Tibial nerve (tissue), 4 donors: ENCODE measurements around the gene KMT2B. TPM values are rescaled to one million over a fixed set of nuclear protein-coding genes. Genes with fewer than 3 reads are reported as not detected.

Experiments
- DNase-seq, 2 donors: peaks; one replicate each; pipeline ENCODE4 v3.0.0-alpha.2; 2019; ENCODE audit warnings: low spot score in 2 of 2
- H3K27ac ChIP-seq, 4 donors: fragments of 200-600 bp; sonication (generic) in 3 of 4; one replicate each; pipeline ENCODE4 v1.5.1; 2017 to 2019; ENCODE audit warnings: mild to moderate bottlenecking in 1 of 4
- H3K27me3 ChIP-seq, 2 donors: fragments of 200-600 bp; sonication (generic) in 1 of 2; one replicate each; pipeline versions ENCODE4 v1.5.1 to v1.6.0; 2017 to 2019
- H3K36me3 ChIP-seq, 3 donors: fragments of 200-600 bp; sonication (generic); one replicate each; pipeline ENCODE4 v1.5.1; 2018 to 2019
- H3K4me1 ChIP-seq, 4 donors: fragments of 200-600 bp; sonication (generic) in 3 of 4; one replicate each; pipeline ENCODE4 v1.5.1; 2017 to 2019
- H3K4me3 ChIP-seq, 4 donors: fragments of 200-600 bp; sonication (generic) in 3 of 4; one replicate each; pipeline ENCODE4 v1.5.1; 2017 to 2019; ENCODE audit warnings: mild to moderate bottlenecking in 1 of 4, moderate library complexity in 1 of 4
- H3K9me3 ChIP-seq, 4 donors: fragments of 200-600 bp; sonication (generic) in 3 of 4; one replicate each; pipeline ENCODE4 v1.5.1; 2017 to 2019
- EP300 ChIP-seq, 2 donors: sonication (generic); formaldehyde crosslinking; IDR thresholded peaks; one replicate each; pipeline ENCODE4 v1.6.1; 2017; ENCODE audit warnings: antibody characterized with exemption in 2 of 2, mild to moderate bottlenecking in 1 of 2
- POLR2A ChIP-seq, 2 donors: fragments of 450-650 bp; IDR thresholded peaks; one replicate each; pipeline ENCODE4 v1.6.1; 2017; ENCODE audit warnings: antibody characterized with exemption in 2 of 2, mild to moderate bottlenecking in 2 of 2, moderate library complexity in 2 of 2
- WGBS, 2 donors: methylation state at CpG; one replicate each; pipeline ENCODE4 v1.1.5; 2018; 5-methylcytosine and 5-hydroxymethylcytosine counted together
- total RNA-seq, 4 donors: library from RNA; depleted of rRNA; stranded (reverse); fragments of >200 nt; gene quantifications; one replicate each; pipeline ENCODE4 v1.1.0, GENCODE V29; 2016
- TF ChIP-seq, protein P1 (sequence below), 5 experiments: fragments of 200-600 bp in 3 of 5; fragments of 450-650 bp in 2 of 5; sonication (generic) in 3 of 5; IDR thresholded peaks; one replicate each; pipeline ENCODE4 v1.5.1; 2016 to 2019; ENCODE audit warnings: antibody characterized with exemption in 5 of 5, mild to moderate bottlenecking in 3 of 5, moderate library complexity in 2 of 5

Gene KMT2B
- total RNA-seq, 4 donors from 2014 or later, result 12.9 to 38.7 (median 25.5) TPM

DNA sequence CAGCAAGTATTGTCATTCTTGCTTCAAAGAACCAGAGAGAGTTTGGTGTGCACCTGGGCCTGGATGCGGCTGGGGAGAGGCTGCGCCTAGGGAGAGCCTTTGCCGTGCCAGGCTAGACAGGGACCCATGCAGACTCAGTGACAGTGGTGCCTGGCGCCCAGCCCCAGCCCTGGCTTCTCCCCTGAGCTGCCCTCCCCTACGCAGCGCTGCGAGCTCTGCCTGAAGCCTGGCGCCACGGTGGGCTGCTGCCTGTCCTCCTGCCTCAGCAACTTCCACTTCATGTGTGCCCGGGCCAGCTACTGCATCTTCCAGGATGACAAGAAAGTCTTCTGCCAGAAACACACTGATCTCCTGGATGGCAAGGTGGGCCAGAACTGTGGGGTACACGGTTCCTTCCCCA is 12.0 kb downstream of the KMT2B start:
- Histone ChIP-seq H3K27me3 (no peaks in the 10 kb centered on the region), H3K4me1 (no peaks in the 10 kb centered on the region), H3K36me3 (peaks cover 5 to 100% (median 63%) of the 10 kb centered on the region in 3 donors), H3K9me3 (no peaks in the 10 kb centered on the region), H3K4me3 (no peak overlapping the region), H3K27ac (no peak overlapping the region)
- no peak for DNase-seq
- 89 to 90% methylated on average over 11 of the region's 11 CpGs for WGBS, 2 donors
- TF ChIP-seq EP300 (IDR thresholded peaks at IDR 0.05) (no peak), POLR2A (IDR thresholded peaks at IDR 0.05) (no peak)
- TF ChIP-seq, protein P1, sequence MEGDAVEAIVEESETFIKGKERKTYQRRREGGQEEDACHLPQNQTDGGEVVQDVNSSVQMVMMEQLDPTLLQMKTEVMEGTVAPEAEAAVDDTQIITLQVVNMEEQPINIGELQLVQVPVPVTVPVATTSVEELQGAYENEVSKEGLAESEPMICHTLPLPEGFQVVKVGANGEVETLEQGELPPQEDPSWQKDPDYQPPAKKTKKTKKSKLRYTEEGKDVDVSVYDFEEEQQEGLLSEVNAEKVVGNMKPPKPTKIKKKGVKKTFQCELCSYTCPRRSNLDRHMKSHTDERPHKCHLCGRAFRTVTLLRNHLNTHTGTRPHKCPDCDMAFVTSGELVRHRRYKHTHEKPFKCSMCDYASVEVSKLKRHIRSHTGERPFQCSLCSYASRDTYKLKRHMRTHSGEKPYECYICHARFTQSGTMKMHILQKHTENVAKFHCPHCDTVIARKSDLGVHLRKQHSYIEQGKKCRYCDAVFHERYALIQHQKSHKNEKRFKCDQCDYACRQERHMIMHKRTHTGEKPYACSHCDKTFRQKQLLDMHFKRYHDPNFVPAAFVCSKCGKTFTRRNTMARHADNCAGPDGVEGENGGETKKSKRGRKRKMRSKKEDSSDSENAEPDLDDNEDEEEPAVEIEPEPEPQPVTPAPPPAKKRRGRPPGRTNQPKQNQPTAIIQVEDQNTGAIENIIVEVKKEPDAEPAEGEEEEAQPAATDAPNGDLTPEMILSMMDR (IDR thresholded peaks at IDR 0.05), result no peak

DNA sequence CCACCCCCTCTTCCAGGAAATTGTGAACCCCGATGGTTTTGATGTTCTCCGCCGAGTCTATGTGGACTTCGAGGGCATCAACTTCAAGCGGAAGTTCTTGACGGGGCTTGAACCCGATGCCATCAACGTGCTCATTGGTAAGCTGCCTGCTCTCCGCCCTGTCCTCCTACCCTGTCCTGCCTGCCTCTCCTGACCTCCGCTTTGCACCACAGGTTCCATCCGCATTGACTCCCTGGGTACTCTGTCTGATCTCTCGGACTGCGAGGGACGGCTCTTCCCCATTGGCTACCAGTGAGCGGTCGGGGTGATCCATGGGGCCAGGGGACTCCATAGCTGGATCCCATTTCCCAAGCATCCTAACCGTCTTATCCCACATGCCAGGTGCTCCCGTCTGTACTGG is 12.5 kb downstream of the KMT2B start:
- 92 to 93% methylated on average over 18 of the region's 18 CpGs for WGBS, 2 donors
- Histone ChIP-seq H3K36me3 (peaks cover 5 to 100% (median 57%) of the 10 kb centered on the region in 3 donors), H3K27ac (no peak overlapping the region), H3K27me3 (no peaks in the 10 kb centered on the region), H3K4me3 (no peak overlapping the region), H3K9me3 (no peaks in the 10 kb centered on the region), H3K4me1 (no peaks in the 10 kb centered on the region)
- DNase-seq, result no peak
- TF ChIP-seq EP300 (IDR thresholded peaks at IDR 0.05) (no peak), POLR2A (IDR thresholded peaks at IDR 0.05) (no peak)
- TF ChIP-seq, protein P1 (IDR thresholded peaks at IDR 0.05), result no peak

DNA sequence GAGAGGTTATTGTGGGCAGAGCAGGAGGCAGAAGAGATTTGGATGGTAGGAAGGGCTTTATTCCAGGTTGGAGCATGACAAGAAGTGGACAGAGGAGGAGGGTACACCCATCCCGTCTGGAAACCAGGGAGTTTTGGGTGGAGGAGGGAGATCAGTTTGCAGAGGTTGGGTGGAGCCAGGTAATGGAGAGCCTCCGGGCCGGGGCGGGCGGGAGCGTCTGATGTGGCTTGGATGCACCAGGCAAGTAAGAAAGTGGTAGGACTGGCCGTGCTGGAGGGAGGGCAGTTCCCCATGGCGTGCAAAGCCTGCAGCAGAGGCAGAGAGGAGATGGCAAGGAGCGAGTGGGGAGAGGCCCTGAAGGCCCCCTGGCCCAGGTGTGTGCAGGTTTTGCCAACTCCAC is 13.6 kb downstream of the KMT2B start:
- H3K36me3 ChIP-seq, result peaks cover 0 to 100% (median 47%) of the 10 kb centered on the region in 3 donors
- H3K4me3 ChIP-seq, result no peak overlapping the region
- H3K4me1 ChIP-seq, result no peaks in the 10 kb centered on the region
- DNase-seq, result no peak
- H3K27ac ChIP-seq, result no peak overlapping the region
- 82 to 87% methylated on average over 9 of the region's 9 CpGs for WGBS, 2 donors
- no peaks in the 10 kb centered on the region for H3K9me3 ChIP-seq
- H3K27me3 ChIP-seq, result no peaks in the 10 kb centered on the region
- TF ChIP-seq EP300 (IDR thresholded peaks at IDR 0.05), result no peak
- TF ChIP-seq, protein P1 (IDR thresholded peaks at IDR 0.05), result no peak
- no peak for TF ChIP-seq POLR2A (IDR thresholded peaks at IDR 0.05)

DNA sequence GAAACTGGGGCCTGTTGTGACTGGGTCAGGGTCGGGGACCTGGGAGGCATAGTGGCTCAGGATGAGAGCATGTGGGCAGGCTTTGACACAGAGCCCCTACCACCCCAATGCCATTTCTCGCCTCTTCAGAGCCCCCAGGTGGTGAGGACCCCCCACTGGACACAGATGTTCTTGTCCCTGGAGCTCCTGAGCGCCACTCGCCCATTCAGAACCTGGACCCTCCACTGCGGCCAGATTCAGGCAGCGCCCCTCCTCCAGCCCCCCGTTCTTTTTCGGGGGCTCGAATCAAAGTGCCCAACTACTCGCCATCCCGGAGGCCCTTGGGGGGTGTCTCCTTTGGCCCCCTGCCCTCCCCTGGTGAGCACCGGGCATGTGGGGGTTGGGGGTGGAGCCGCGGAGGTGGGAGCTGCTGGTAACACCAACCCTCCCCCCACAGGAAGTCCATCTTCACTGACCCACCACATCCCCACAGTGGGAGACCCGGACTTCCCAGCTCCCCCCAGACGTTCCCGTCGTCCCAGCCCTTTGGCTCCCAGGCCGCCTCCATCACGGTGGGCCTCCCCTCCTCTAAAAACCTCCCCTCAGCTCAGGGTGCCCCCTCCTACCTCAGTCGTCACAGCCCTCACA is 14.1 kb downstream of the KMT2B start:
- no peak overlapping the region for H3K27ac ChIP-seq
- peaks cover 0 to 100% (median 45%) of the 10 kb centered on the region in 3 donors for H3K36me3 ChIP-seq
- H3K4me3 ChIP-seq, result no peak overlapping the region
- DNase-seq, result no peak
- TF ChIP-seq EP300 (IDR thresholded peaks at IDR 0.05), result no peak
- TF ChIP-seq POLR2A (IDR thresholded peaks at IDR 0.05), result no peak
- TF ChIP-seq, protein P1 (IDR thresholded peaks at IDR 0.05), result no peak
- WGBS, 2 donors, result 83 to 84% methylated on average over 21 of the region's 21 CpGs
- no peaks in the 10 kb centered on the region for H3K27me3 ChIP-seq
- H3K4me1 ChIP-seq, result no peaks in the 10 kb centered on the region
- no peaks in the 10 kb centered on the region for H3K9me3 ChIP-seq

DNA sequence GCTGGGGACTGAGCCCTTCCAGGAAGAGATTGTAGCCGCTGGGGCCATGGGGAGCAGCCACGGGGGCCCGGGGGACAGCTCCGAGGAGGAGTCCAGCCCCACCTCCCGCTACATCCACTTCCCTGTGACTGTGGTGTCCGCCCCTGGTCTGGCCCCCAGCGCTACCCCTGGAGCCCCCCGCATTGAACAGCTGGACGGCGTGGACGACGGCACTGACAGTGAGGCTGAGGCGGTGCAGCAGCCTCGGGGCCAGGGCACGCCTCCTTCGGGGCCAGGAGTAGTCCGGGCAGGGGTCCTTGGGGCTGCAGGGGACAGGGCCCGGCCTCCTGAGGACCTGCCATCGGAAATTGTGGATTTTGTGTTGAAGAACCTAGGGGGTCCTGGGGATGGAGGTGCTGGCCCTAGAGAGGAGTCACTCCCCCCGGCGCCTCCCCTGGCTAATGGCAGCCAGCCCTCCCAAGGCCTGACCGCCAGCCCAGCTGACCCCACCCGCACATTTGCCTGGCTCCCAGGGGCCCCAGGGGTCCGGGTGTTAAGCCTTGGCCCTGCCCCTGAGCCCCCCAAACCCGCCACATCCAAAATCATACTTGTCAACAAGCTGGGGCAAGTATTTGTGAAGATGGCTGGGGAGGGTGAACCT is 14.9 kb downstream of the KMT2B start:
- peaks cover 0 to 100% (median 38%) of the 10 kb centered on the region in 3 donors for H3K36me3 ChIP-seq
- DNase-seq, result no peak

More for the DNA sequence above, 14.9 kb downstream of the KMT2B start:
- Histone ChIP-seq H3K9me3 (no peaks in the 10 kb centered on the region), H3K27me3 (no peaks in the 10 kb centered on the region), H3K4me3 (no peak overlapping the region), H3K4me1 (no peaks in the 10 kb centered on the region), H3K27ac (no peak overlapping the region)
- WGBS, 2 donors, result 84 to 86% methylated on average over 20 to 25 of the region's 25 CpGs
- TF ChIP-seq EP300 (IDR thresholded peaks at IDR 0.05) (no peak), POLR2A (IDR thresholded peaks at IDR 0.05) (no peak)
- TF ChIP-seq, protein P1 (IDR thresholded peaks at IDR 0.05), result no peak
